WTC11 (cell line): Measurements from ENCODE around the gene RBM20. TPM values are rescaled to one million over a fixed set of nuclear protein-coding genes. Genes with fewer than 3 reads are reported as not detected.

Experiments used
- ATAC-seq: fragments of 200-7000 bp; cut with Tn5 transposase; 2 replicates; pipeline ENCODE4 v1.10.0; 2021; ENCODE audit warnings: mild to moderate bottlenecking, moderate library complexity
- CTCF ChIA-PET: fragments of 300-600 bp; sonication (Branson Sonifier 250); formaldehyde crosslinking; loops from one replicate; lab custom pipeline; 2021; ENCODE audit warnings: antibody characterized with exemption; lab: Charles Lee
- POLR2A ChIA-PET: fragments of 350-600 bp; sonication (Branson Sonifier 250); formaldehyde crosslinking; loops from one replicate; lab custom pipeline; 2021; ENCODE audit warnings: antibody characterized with exemption; lab: Charles Lee
- DNase-seq: peaks from one replicate; pipeline ENCODE4 v3.0.0; 2021; ENCODE audit warnings: low spot score
- H3K27ac Mint-ChIP-seq: 2 replicates; pipeline ENCODE4 v1.8.0; 2021; ENCODE audit warnings: mixed read lengths
- H3K27me3 Mint-ChIP-seq: 2 replicates; pipeline ENCODE4 v1.8.0; 2021; ENCODE audit warnings: low read depth, mild to moderate bottlenecking, moderate library complexity, mixed read lengths
- H3K36me3 Mint-ChIP-seq: 2 replicates; pipeline ENCODE4 v1.8.0; 2021; ENCODE audit warnings: mixed read lengths
- H3K4me1 Mint-ChIP-seq: 2 replicates; pipeline ENCODE4 v1.8.0; 2022; ENCODE audit warnings: mixed read lengths
- H3K4me3 Mint-ChIP-seq: 2 replicates; pipeline ENCODE4 v1.8.0; 2021; ENCODE audit warnings: mild to moderate bottlenecking, moderate library complexity, mixed read lengths
- H3K9me3 Mint-ChIP-seq: 2 replicates; pipeline ENCODE4 v1.8.0; 2021; ENCODE audit warnings: mixed read lengths
- ATF1 ChIP-seq: sonication (generic); formaldehyde crosslinking; IDR thresholded peaks from 2 replicates; pipeline ENCODE4 v1.8.1; 2023; ENCODE audit warnings: mild to moderate bottlenecking, moderate library complexity, missing genetic modification reagents
- CTCF ChIP-seq: fragments of 200-600 bp; IDR thresholded peaks from 2 replicates; pipeline ENCODE4 v1.8.0; 2022; ENCODE audit warnings: antibody characterized with exemption
- ERG ChIP-seq: fragments of 250-450 bp; sonication (Bioruptor Pico); IDR thresholded peaks from 2 replicates; pipeline ENCODE4 v1.8.0; 2021; ENCODE audit warnings: mild to moderate bottlenecking
- ETV6 ChIP-seq: sonication (generic); formaldehyde crosslinking; IDR thresholded peaks from 2 replicates; pipeline ENCODE4 v1.8.1; 2022; ENCODE audit warnings: mild to moderate bottlenecking, missing genetic modification reagents
- FOXJ3 ChIP-seq: sonication (generic); formaldehyde crosslinking; IDR thresholded peaks from 2 replicates; pipeline ENCODE4 v1.9.0; 2021; ENCODE audit warnings: missing genetic modification reagents, mild to moderate bottlenecking, borderline replicate concordance
- FOXK1 ChIP-seq: sonication (generic); formaldehyde crosslinking; IDR thresholded peaks from 2 replicates; pipeline ENCODE4 v1.8.0; 2022; ENCODE audit warnings: mild to moderate bottlenecking, moderate library complexity, missing genetic modification reagents
- GRHL2 ChIP-seq: fragments of 250-450 bp; sonication (Bioruptor Pico); IDR thresholded peaks from 2 replicates; pipeline ENCODE4 v1.8.0; 2022; ENCODE audit warnings: mild to moderate bottlenecking, moderate library complexity; ENCODE audit not compliant: insufficient replicate concordance, severe bottlenecking
- HMGA2 ChIP-seq: fragments of 250-450 bp; sonication (Bioruptor Pico); IDR thresholded peaks from 2 replicates; pipeline ENCODE4 v1.4.0; 2021; ENCODE audit warnings: mild to moderate bottlenecking, moderate library complexity
- HMGXB4 ChIP-seq: sonication (generic); formaldehyde crosslinking; IDR thresholded peaks from 2 replicates; pipeline ENCODE4 v1.8.1; 2023; ENCODE audit warnings: mild to moderate bottlenecking, moderate library complexity, missing genetic modification reagents
- JAZF1 ChIP-seq: fragments of 250-450 bp; sonication (Bioruptor Pico); IDR thresholded peaks from 2 replicates; pipeline ENCODE4 v1.9.0; 2021; ENCODE audit warnings: moderate library complexity, mild to moderate bottlenecking, inconsistent platforms
- NR1H2 ChIP-seq: sonication (generic); formaldehyde crosslinking; IDR thresholded peaks from 2 replicates; pipeline ENCODE4 v1.9.0; 2021; ENCODE audit warnings: mild to moderate bottlenecking, moderate library complexity, missing genetic modification reagents
- SMAD3 ChIP-seq: sonication (generic); formaldehyde crosslinking; IDR thresholded peaks from 2 replicates; pipeline ENCODE4 v1.8.0; 2022; ENCODE audit warnings: missing genetic modification reagents, mild to moderate bottlenecking, borderline replicate concordance
- TEAD1 ChIP-seq: sonication (generic); formaldehyde crosslinking; IDR thresholded peaks from 2 replicates; pipeline ENCODE4 v1.8.0; 2022; ENCODE audit warnings: mild to moderate bottlenecking, missing genetic modification reagents
- USF1 ChIP-seq: sonication (generic); formaldehyde crosslinking; IDR thresholded peaks from 2 replicates; pipeline ENCODE4 v1.8.0; 2022; ENCODE audit warnings: mild to moderate bottlenecking, missing genetic modification reagents
- ZBTB43 ChIP-seq: sonication (generic); formaldehyde crosslinking; IDR thresholded peaks from 2 replicates; pipeline ENCODE4 v1.8.1; 2023; ENCODE audit warnings: mild to moderate bottlenecking, missing genetic modification reagents
- ZNF281 ChIP-seq: sonication (generic); formaldehyde crosslinking; IDR thresholded peaks from 2 replicates; pipeline ENCODE4 v1.8.0; 2023; ENCODE audit warnings: mild to moderate bottlenecking, missing genetic modification reagents
- ZNF425 ChIP-seq: fragments of 250-450 bp; sonication (Bioruptor Pico); conservative IDR thresholded peaks from 2 replicates; pipeline ENCODE4 v1.9.0; 2021; ENCODE audit warnings: mild to moderate bottlenecking
- total RNA-seq: library from RNA; stranded (reverse); gene quantifications from 3 replicates; pipeline ENCODE4 v1.2.3, GENCODE V29; 2021

Gene RBM20
- total RNA-seq, 1 experiment from 2014 or later = 0.52 TPM

- DNase-seq = no peak
- H3K27me3 Mint-ChIP-seq = no peaks in the 10 kb centered on the region
- CTCF ChIA-PET = no interaction called here
- peaks cover 11% of the 10 kb centered on the region for H3K4me1 Mint-ChIP-seq
- H3K9me3 Mint-ChIP-seq = no peaks in the 10 kb centered on the region
- no peak for ATAC-seq
- no peaks in the 10 kb centered on the region for H3K36me3 Mint-ChIP-seq
- POLR2A ChIA-PET = no interaction called here
- no peak for TF ChIP-seq GRHL2 (CRISPR knock-in tag)
- TF ChIP-seq HMGA2 (CRISPR knock-in tag) = no peak
- no peak overlapping the region for H3K27ac Mint-ChIP-seq
- no peak overlapping the region for H3K4me3 Mint-ChIP-seq
These were observed 183.7 kb downstream of the RBM20 start for GRCh38 chr10:110827875-110828274.

GRCh38 chr10:110828525-110828924 is 184.4 kb downstream of the RBM20 start:
- H3K4me1 Mint-ChIP-seq = peaks cover 9% of the 10 kb centered on the region
- H3K27me3 Mint-ChIP-seq = no peaks in the 10 kb centered on the region
- ChIA-PET POLR2A (no interaction called here), CTCF (no interaction called here)
- no peak for ATAC-seq
- no peak overlapping the region for H3K4me3 Mint-ChIP-seq
- no peak overlapping the region for H3K27ac Mint-ChIP-seq
- no peaks in the 10 kb centered on the region for H3K36me3 Mint-ChIP-seq
- TF ChIP-seq NR1H2 (CRISPR knock-in tag) = no peak
- TF ChIP-seq, all 79 proteins: peak for 0
- DNase-seq = no peak
- no peaks in the 10 kb centered on the region for H3K9me3 Mint-ChIP-seq

- ChIA-PET CTCF (no interaction called here), POLR2A (interaction anchor here (0.6 kb wide), 1 partner anchor 42 kb away, joined by 4 read pairs; the partner anchor contains the start of gene PDCD4)
- Mint-ChIP-seq H3K9me3 (no peaks in the 10 kb centered on the region), H3K4me1 (peaks cover 15% of the 10 kb centered on the region), H3K36me3 (no peaks in the 10 kb centered on the region), H3K27me3 (no peaks in the 10 kb centered on the region), H3K27ac (no peak overlapping the region), H3K4me3 (no peak overlapping the region)
- DNase-seq (no peak), ATAC-seq (no peak)
- TF ChIP-seq ZNF425 (no peak), FOXJ3 (CRISPR knock-in tag) (no peak), ZNF281 (CRISPR knock-in tag) (no peak), JAZF1 (CRISPR knock-in tag) (no peak), ERG (no peak), CTCF (no peak), TEAD1 (CRISPR knock-in tag) (no peak), SMAD3 (CRISPR knock-in tag) (no peak), FOXK1 (CRISPR knock-in tag) (no peak), USF1 (CRISPR knock-in tag) (no peak), GRHL2 (CRISPR knock-in tag) (no peak), ETV6 (no peak), HMGXB4 (no peak), ATF1 (CRISPR knock-in tag) (no peak), ZBTB43 (CRISPR knock-in tag) (no peak)
These were observed 185.7 kb downstream of the RBM20 start for GRCh38 chr10:110829721-110830410.
